Lung (tissue), 12 donors: Measurements from ENCODE around the gene ATP12A. TPM values are rescaled to one million over a fixed set of nuclear protein-coding genes. Genes with fewer than 3 reads are reported as not detected.

Experiments used
- ATAC-seq: fragments of 200-7000 bp; cut with Tn5 transposase; one replicate; pipeline ENCODE4 v1.9.1; 2020; ENCODE audit warnings: moderate number of reproducible peaks; ENCODE audit not compliant: insufficient read depth, low FRiP score
- DNase-seq, 3 donors: peaks; one replicate each; pipeline ENCODE4 v3.0.0-alpha.2; 2013 to 2017
- H3K27ac ChIP-seq, 2 donors: one replicate each; pipeline ENCODE4 v1.5.1; 2013; ENCODE audit warnings: mild to moderate bottlenecking in 2 of 2, moderate library complexity in 2 of 2, control low read depth in 1 of 2, inconsistent platforms in 1 of 2, low read depth in 1 of 2, low read length in 1 of 2
- H3K27me3 ChIP-seq, 3 donors: one replicate each; pipeline ENCODE4 v1.5.1; 2013; ENCODE audit warnings: low read length in 2 of 3; ENCODE audit not compliant: control insufficient read depth in 3 of 3, insufficient read depth in 3 of 3
- H3K36me3 ChIP-seq, 4 donors: one replicate each; pipeline ENCODE4 v1.5.1; 2013; ENCODE audit warnings: low read length in 4 of 4, mild to moderate bottlenecking in 1 of 4, moderate library complexity in 1 of 4; ENCODE audit not compliant: control insufficient read depth in 4 of 4, insufficient read depth in 4 of 4
- H3K4me1 ChIP-seq, 5 donors: one replicate each; pipeline ENCODE4 v1.5.1; 2013; ENCODE audit warnings: low read length in 5 of 5, mild to moderate bottlenecking in 2 of 5, moderate library complexity in 1 of 5; ENCODE audit not compliant: control insufficient read depth in 5 of 5, insufficient read depth in 5 of 5
- H3K4me3 ChIP-seq: one replicate; pipeline ENCODE4 v1.5.1; 2013; ENCODE audit warnings: mild to moderate bottlenecking, control low read depth, moderate library complexity
- H3K9ac ChIP-seq, 2 donors: one replicate each; pipeline ENCODE4 v1.5.1; 2013; ENCODE audit warnings: low read length in 2 of 2, control low read depth in 1 of 2; ENCODE audit not compliant: insufficient read depth in 1 of 2
- H3K9me3 ChIP-seq, 4 donors: one replicate each; pipeline ENCODE4 v1.5.1; 2013; ENCODE audit warnings: low read length in 3 of 4, mild to moderate bottlenecking in 1 of 4, moderate library complexity in 1 of 4; ENCODE audit not compliant: control insufficient read depth in 4 of 4, insufficient read depth in 3 of 4
- WGBS, 2 donors: extraction: QIAGEN DNeasy Blood & Tissue Kit; methylation state at CpG; one replicate each; pipeline ENCODE4 v1.1.7; 2013; 5-methylcytosine and 5-hydroxymethylcytosine counted together
- polyA plus RNA-seq, 2 donors: library from polyadenylated mRNA; stranded (reverse); fragments of 200-250 nt; gene quantifications; one replicate each; pipeline ENCODE4 v1.2.1, GENCODE V29; 2013
- total RNA-seq, 2 donors: library from RNA; depleted of rRNA in 1 of 2; stranded (reverse); fragments of >200 nt in 1 of 2; gene quantifications; one replicate each; pipeline ENCODE4 v1.2.1, GENCODE V29; 2014 to 2021
- TF ChIP-seq, protein P1 (sequence below): IDR thresholded peaks from 2 replicates; pipeline ENCODE4 v1.5.1; 2012; ENCODE audit warnings: mild to moderate bottlenecking; ENCODE audit errors: control extremely low read depth, extremely low read depth
- donor health status: control.
- donor health status: control.
- donor health status: Bipolar disorder and iron deficiency.
- donor health status: healthy.
- donor health status: DM: yes; HTN: yes; CAD: no.

Gene ATP12A
- total and polyA plus RNA-seq, 4 donors: 0.40 to 11.7 (median 2.2) TPM

- H3K4me1 ChIP-seq: no peaks in the 10 kb centered on the region
- DNase-seq (no peak), ATAC-seq (no peak)
- H3K9me3 ChIP-seq: no peaks in the 10 kb centered on the region
- no peak overlapping the region for H3K4me3 ChIP-seq
- TF ChIP-seq, protein P1, sequence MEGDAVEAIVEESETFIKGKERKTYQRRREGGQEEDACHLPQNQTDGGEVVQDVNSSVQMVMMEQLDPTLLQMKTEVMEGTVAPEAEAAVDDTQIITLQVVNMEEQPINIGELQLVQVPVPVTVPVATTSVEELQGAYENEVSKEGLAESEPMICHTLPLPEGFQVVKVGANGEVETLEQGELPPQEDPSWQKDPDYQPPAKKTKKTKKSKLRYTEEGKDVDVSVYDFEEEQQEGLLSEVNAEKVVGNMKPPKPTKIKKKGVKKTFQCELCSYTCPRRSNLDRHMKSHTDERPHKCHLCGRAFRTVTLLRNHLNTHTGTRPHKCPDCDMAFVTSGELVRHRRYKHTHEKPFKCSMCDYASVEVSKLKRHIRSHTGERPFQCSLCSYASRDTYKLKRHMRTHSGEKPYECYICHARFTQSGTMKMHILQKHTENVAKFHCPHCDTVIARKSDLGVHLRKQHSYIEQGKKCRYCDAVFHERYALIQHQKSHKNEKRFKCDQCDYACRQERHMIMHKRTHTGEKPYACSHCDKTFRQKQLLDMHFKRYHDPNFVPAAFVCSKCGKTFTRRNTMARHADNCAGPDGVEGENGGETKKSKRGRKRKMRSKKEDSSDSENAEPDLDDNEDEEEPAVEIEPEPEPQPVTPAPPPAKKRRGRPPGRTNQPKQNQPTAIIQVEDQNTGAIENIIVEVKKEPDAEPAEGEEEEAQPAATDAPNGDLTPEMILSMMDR: no peak
- H3K27ac ChIP-seq: no peak overlapping the region
- H3K36me3 ChIP-seq: no peaks in the 10 kb centered on the region
- 49 to 64% methylated on average over 4 of the region's 4 CpGs for WGBS, 2 donors
- no peaks in the 10 kb centered on the region for H3K27me3 ChIP-seq
- no peak overlapping the region for H3K9ac ChIP-seq
These were observed 20.0 kb upstream of the ATP12A start for GRCh38 chr13:24660023-24660741.

GRCh38 chr13:24661713-24662112 is 18.5 kb upstream of the ATP12A start:
- H3K36me3 ChIP-seq: no peaks in the 10 kb centered on the region
- no peak overlapping the region for H3K27ac ChIP-seq
- 74 to 83% methylated on average over 5 of the region's 5 CpGs for WGBS, 2 donors
- H3K4me1 ChIP-seq: no peaks in the 10 kb centered on the region
- no peaks in the 10 kb centered on the region for H3K9me3 ChIP-seq
- H3K4me3 ChIP-seq: no peak overlapping the region
- no peak overlapping the region for H3K9ac ChIP-seq
- DNase-seq (no peak), ATAC-seq (no peak)
- TF ChIP-seq, protein P1: no peak
- no peaks in the 10 kb centered on the region for H3K27me3 ChIP-seq

DNA sequence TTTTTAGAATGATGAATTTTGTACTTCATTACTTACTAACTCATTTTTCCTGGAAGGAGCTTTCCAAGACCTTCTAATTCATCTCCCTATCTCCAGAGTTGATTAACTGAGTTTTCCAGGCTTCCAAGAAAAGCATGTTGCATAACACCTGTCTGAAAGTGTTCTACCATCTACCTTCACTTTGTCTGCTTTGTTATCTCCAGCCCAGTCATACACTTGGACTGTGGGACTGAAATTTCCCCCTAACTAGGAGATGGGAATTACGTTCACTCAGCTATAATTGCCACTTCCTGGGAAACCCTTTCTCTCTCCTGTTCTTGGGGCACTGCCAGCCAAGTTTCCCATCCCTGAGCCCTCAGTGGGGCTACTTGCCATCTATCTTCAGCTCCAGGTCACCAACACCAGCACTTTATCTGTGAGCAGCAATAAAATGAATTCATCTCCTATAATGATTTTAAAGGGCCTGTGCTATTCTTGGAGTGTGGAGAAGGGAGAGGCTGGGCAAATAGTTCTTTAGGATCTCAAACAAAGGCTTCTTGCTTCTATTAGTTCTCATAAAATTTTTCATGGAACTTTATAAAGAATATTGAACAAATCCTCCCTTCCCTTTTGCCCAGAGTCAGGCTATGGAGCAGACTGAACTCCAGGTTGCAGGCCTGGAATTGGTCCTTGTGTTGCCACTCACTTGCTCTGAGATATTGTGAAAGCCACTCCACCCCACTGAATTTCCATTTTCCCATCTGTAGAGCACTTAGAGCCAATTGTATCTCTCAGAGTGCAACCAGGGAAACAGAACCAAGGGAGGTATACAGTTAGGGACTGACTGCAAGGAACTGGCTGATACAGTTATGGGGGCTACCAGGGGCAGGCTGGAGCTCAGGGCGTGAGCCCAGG is 17.8 kb upstream of the ATP12A start:
- no peaks in the 10 kb centered on the region for H3K9me3 ChIP-seq
- H3K4me1 ChIP-seq: no peaks in the 10 kb centered on the region

More for the DNA sequence above, 17.8 kb upstream of the ATP12A start:
- H3K4me3 ChIP-seq: no peak overlapping the region
- no peak overlapping the region for H3K27ac ChIP-seq
- TF ChIP-seq, protein P1: no peak
- ATAC-seq (no peak), DNase-seq (no peak)
- H3K9ac ChIP-seq: no peak overlapping the region
- 93 to 96% methylated on average over 2 of the region's 2 CpGs for WGBS, 2 donors
- no peaks in the 10 kb centered on the region for H3K36me3 ChIP-seq
- H3K27me3 ChIP-seq: no peaks in the 10 kb centered on the region
